SK-N-SH treated with all-trans-retinoic acid at 6 μM for 48 hours (cell line): Measurements from ENCODE around the gene FOSB.
A peak's percentile ranks its signal among the peaks of the same experiment; 100 is the strongest.

Source experiments
- ATAC-seq: fragments of 200-7000 bp; cut with Tn5 transposase; 3 replicates; pipeline ENCODE4 v1.9.1; 2020; ENCODE audit warnings: mild to moderate bottlenecking, moderate library complexity
- ARNTL ChIP-seq: fragments of 450-650 bp; formaldehyde crosslinking; IDR thresholded peaks from 2 replicates; pipeline ENCODE4 v1.5.0; 2020; ENCODE audit warnings: low read depth, mild to moderate bottlenecking, moderate library complexity, borderline replicate concordance
- BACH2 ChIP-seq: fragments of 250-450 bp; sonication (Bioruptor Pico); IDR thresholded peaks from 2 replicates; pipeline ENCODE4 v1.9.0; 2021; ENCODE audit warnings: mild to moderate bottlenecking, borderline replicate concordance
- CREB5 ChIP-seq: fragments of 250-450 bp; sonication (Bioruptor Pico); IDR thresholded peaks from 2 replicates; pipeline ENCODE4 v1.5.1; 2020; ENCODE audit warnings: low read depth, mild to moderate bottlenecking, moderate library complexity
- CSDC2 ChIP-seq: fragments of 250-450 bp; sonication (Bioruptor Pico); IDR thresholded peaks from 2 replicates; pipeline ENCODE4 v1.5.0; 2020; ENCODE audit warnings: mild to moderate bottlenecking, moderate library complexity
- CSRNP3 ChIP-seq: fragments of 250-450 bp; sonication (Bioruptor Pico); IDR thresholded peaks from 2 replicates; pipeline ENCODE4 v1.5.1; 2021; ENCODE audit warnings: mild to moderate bottlenecking, moderate library complexity
- ESRRG ChIP-seq: fragments of 250-450 bp; sonication (Bioruptor Pico); IDR thresholded peaks from 2 replicates; pipeline ENCODE4 v1.6.1; 2021; ENCODE audit warnings: mild to moderate bottlenecking
- GLIS3 ChIP-seq: fragments of 250-450 bp; sonication (Bioruptor Pico); IDR thresholded peaks from 2 replicates; pipeline ENCODE4 v1.5.0; 2020; ENCODE audit warnings: mild to moderate bottlenecking, moderate library complexity
- ISL1 ChIP-seq: fragments of 250-450 bp; sonication (Bioruptor Pico); IDR thresholded peaks from 2 replicates; pipeline ENCODE4 v2.1.2; 2022; ENCODE audit warnings: mild to moderate bottlenecking, moderate library complexity
- OSR1 ChIP-seq: fragments of 250-450 bp; sonication (Bioruptor Pico); IDR thresholded peaks from 2 replicates; pipeline ENCODE4 v1.8.0; 2022; ENCODE audit warnings: moderate library complexity, mild to moderate bottlenecking, inconsistent platforms
- PATZ1 ChIP-seq: fragments of 250-450 bp; sonication (Bioruptor Pico); IDR thresholded peaks from 2 replicates; pipeline ENCODE4 v1.8.0; 2020; ENCODE audit warnings: mild to moderate bottlenecking, moderate library complexity, borderline replicate concordance
- POU6F1 ChIP-seq: fragments of 250-450 bp; sonication (Bioruptor Pico); IDR thresholded peaks from 2 replicates; pipeline ENCODE4 v1.8.0; 2021; ENCODE audit warnings: low read depth, mild to moderate bottlenecking, moderate library complexity, borderline replicate concordance
- PPARA ChIP-seq: fragments of 250-450 bp; sonication (Bioruptor Pico); IDR thresholded peaks from 2 replicates; pipeline ENCODE4 v1.5.0; 2020; ENCODE audit warnings: mild to moderate bottlenecking, borderline replicate concordance
- RARB ChIP-seq: fragments of 250-450 bp; sonication (Bioruptor Pico); IDR thresholded peaks from 2 replicates; pipeline ENCODE4 v1.8.0; 2021; ENCODE audit warnings: mild to moderate bottlenecking, moderate library complexity
- SNAI2 ChIP-seq: fragments of 250-450 bp; sonication (Bioruptor Pico); IDR thresholded peaks from 2 replicates; pipeline ENCODE4 v1.5.0; 2020; ENCODE audit warnings: mild to moderate bottlenecking, moderate library complexity
- TCF4 ChIP-seq: fragments of 250-450 bp; sonication (Bioruptor Pico); IDR thresholded peaks from 2 replicates; pipeline ENCODE4 v1.8.0; 2021; ENCODE audit warnings: mild to moderate bottlenecking, moderate library complexity, borderline replicate concordance
- TOX ChIP-seq: fragments of 250-450 bp; sonication (Bioruptor Pico); IDR thresholded peaks from 2 replicates; pipeline ENCODE4 v1.8.0; 2021; ENCODE audit warnings: mild to moderate bottlenecking, moderate library complexity, borderline replicate concordance
- TSHZ2 ChIP-seq: fragments of 250-450 bp; sonication (Bioruptor Pico); IDR thresholded peaks from 2 replicates; pipeline ENCODE4 v1.5.0; 2020; ENCODE audit warnings: mild to moderate bottlenecking, moderate library complexity
- ZC3H10 ChIP-seq: fragments of 250-450 bp; sonication (Bioruptor Pico); IDR thresholded peaks from 2 replicates; pipeline ENCODE4 v1.5.1; 2021; ENCODE audit warnings: mild to moderate bottlenecking, moderate library complexity
- ZFP3 ChIP-seq: fragments of 250-450 bp; sonication (Bioruptor Pico); IDR thresholded peaks from 2 replicates; pipeline ENCODE4 v1.5.0; 2020; ENCODE audit warnings: mild to moderate bottlenecking, moderate library complexity
- ZFP30 ChIP-seq: fragments of 450-650 bp; formaldehyde crosslinking; IDR thresholded peaks from 2 replicates; pipeline ENCODE4 v1.5.0; 2022; ENCODE audit warnings: mild to moderate bottlenecking, moderate library complexity
- ZNF565 ChIP-seq: fragments of 450-650 bp; formaldehyde crosslinking; conservative IDR thresholded peaks from 2 replicates; pipeline ENCODE4 v1.5.0; 2020; ENCODE audit warnings: low read depth, mild to moderate bottlenecking, moderate library complexity
- ZNF70 ChIP-seq: fragments of 450-650 bp; formaldehyde crosslinking; IDR thresholded peaks from 2 replicates; pipeline ENCODE4 v1.5.0; 2020; ENCODE audit warnings: mild to moderate bottlenecking, moderate library complexity
- ZNF8 ChIP-seq: fragments of 450-650 bp; formaldehyde crosslinking; IDR thresholded peaks from 2 replicates; pipeline ENCODE4 v1.5.0; 2020; ENCODE audit warnings: mild to moderate bottlenecking, moderate library complexity

Gene FOSB

GRCh38 chr19:45467456-45468158 lies at the start of gene FOSB:
TSS of gene FOSB (plus strand) at chr19:45467996. CDS start at chr19:45468587, 591 bp downstream.
- TF ChIP-seq TOX (CRISPR knock-in tag) = peak; percentile 60; the same call in 1 of the 2 replicates
- no peak for TF ChIP-seq ZFP30
- TF ChIP-seq ISL1 (CRISPR knock-in tag) = no peak
- no peak for TF ChIP-seq CREB5
- TF ChIP-seq ARNTL (CRISPR knock-in tag) = no peak
- TF ChIP-seq RARB (CRISPR knock-in tag) = peak; percentile 76; the same call in 1 of the 2 replicates
- no peak for TF ChIP-seq PPARA (CRISPR knock-in tag)
- no peak for TF ChIP-seq OSR1 (CRISPR knock-in tag)
- no peak for TF ChIP-seq ZC3H10
- TF ChIP-seq ZNF70 (CRISPR knock-in tag) = no peak
- TF ChIP-seq ZNF565 (CRISPR knock-in tag) = no peak
- TF ChIP-seq TCF4 = no peak
- no peak for TF ChIP-seq BACH2 (CRISPR knock-in tag)
- TF ChIP-seq ESRRG (CRISPR knock-in tag) = no peak
- TF ChIP-seq ZFP3 (CRISPR knock-in tag) = no peak
- no peak for TF ChIP-seq ZNF8 (CRISPR knock-in tag)
- TF ChIP-seq SNAI2 (CRISPR knock-in tag) = no peak
- no peak for TF ChIP-seq GLIS3
- TF ChIP-seq CSDC2 (CRISPR knock-in tag) = no peak
- TF ChIP-seq POU6F1 = no peak
- TF ChIP-seq TSHZ2 (CRISPR knock-in tag) = no peak
- TF ChIP-seq PATZ1 (CRISPR knock-in tag) = 0 out of 2 replicates have a peak, but pooled peaks have one; percentile 22
- TF ChIP-seq CSRNP3 (CRISPR knock-in tag) = no peak
- peak; percentile 6; the same call in 1 of the 3 replicates for ATAC-seq

GRCh38 chr19:45418802-45419201 lies 49.0 kb upstream of the FOSB start:
- no peak for ATAC-seq
- TF ChIP-seq ESRRG (CRISPR knock-in tag) (no peak), ARNTL (CRISPR knock-in tag) (no peak), ZNF565 (CRISPR knock-in tag) (no peak), TOX (CRISPR knock-in tag) (no peak), POU6F1 (no peak), ZC3H10 (no peak), PATZ1 (CRISPR knock-in tag) (no peak)
